Activated CD4-positive, alpha-beta T cell treated with anti-CD3 and anti-CD28 coated beads, Interleukin-2, amount 10 ng/mL, durations not matched to agents 24 days and 14 days (primary cell): Measurements from ENCODE around the gene ATR. TPM values are rescaled to one million over a fixed set of nuclear protein-coding genes. Genes with fewer than 3 reads are reported as not detected.
A peak's percentile ranks its signal among the peaks of the same experiment; 100 is the strongest.
"Not testable (repeated sequence)": the region's sequence is repeated elsewhere in the genome, so short reads cannot be mapped to it uniquely, and the experiment has no call there.

ENCODE experiments used
- DNase-seq: peaks from one replicate; pipeline ENCODE4 v3.0.0; 2022
- H3K27ac Mint-ChIP-seq: one replicate; pipeline ENCODE4 v1.8.0; 2022; ENCODE audit warnings: mild to moderate bottlenecking, mixed read lengths
- H3K27me3 Mint-ChIP-seq: one replicate; pipeline ENCODE4 v1.8.0; 2022; ENCODE audit warnings: mixed read lengths
- H3K36me3 Mint-ChIP-seq: one replicate; pipeline ENCODE4 v1.8.0; 2022; ENCODE audit warnings: low read depth, mild to moderate bottlenecking, mixed read lengths
- H3K4me1 Mint-ChIP-seq: one replicate; pipeline ENCODE4 v1.8.0; 2021; ENCODE audit warnings: mixed read lengths
- H3K4me3 Mint-ChIP-seq: one replicate; pipeline ENCODE4 v1.8.0; 2022; ENCODE audit warnings: mild to moderate bottlenecking, moderate library complexity, mixed read lengths
- H3K9me3 Mint-ChIP-seq: one replicate; pipeline ENCODE4 v1.8.0; 2021; ENCODE audit warnings: mixed read lengths
- intact Hi-C: fragments of 100-400 bp; cut with micrococcal nuclease; formaldehyde crosslinking; loops from one replicate; pipeline ENCODE4 v1.15.1; 2023
- total RNA-seq: library from RNA; stranded (reverse); gene quantifications from 2 replicates; pipeline ENCODE4 v1.2.3, GENCODE V29; 2022

Gene ATR
- total RNA-seq, 1 donor from 2014 or later: 35.0 TPM

DNA sequence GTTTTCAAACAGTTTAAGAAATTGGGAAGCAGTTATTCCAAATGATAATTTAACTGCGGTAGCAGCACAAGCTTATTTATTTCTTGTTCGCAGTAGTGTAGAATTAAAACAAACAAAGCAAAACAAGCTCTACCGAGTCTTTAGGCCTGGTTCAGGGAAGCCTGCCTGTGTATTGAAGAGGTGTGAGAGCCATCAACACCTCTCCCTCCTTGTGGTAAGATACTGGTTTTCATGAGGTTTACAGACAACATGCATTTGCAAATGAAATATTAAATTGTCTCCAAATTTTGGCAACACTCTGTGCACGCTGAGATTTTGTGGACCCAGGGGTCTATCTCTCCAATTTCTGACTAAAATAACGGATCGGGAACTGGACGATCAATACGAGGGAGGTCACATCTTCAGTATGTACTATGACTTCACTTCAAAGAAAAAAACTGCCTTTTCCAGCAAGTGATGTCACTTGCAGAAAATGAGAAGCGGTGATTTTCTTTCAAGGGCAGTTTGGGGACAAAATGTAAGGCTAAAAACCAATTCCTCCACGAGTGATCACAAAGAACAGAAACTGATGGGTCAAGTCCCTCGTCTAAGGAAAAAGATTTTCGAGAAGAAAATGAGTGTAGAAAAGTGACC, 721 bp downstream of the ATR start:
- Mint-ChIP-seq H3K4me3 (peak overlapping the region; percentile 99), H3K27me3 (peaks cover 8% of the 10 kb centered on the region), H3K9me3 (no peaks in the 10 kb centered on the region), H3K36me3 (peaks cover 15% of the 10 kb centered on the region), H3K4me1 (peaks cover 42% of the 10 kb centered on the region), H3K27ac (peak overlapping the region; percentile 99)
- intact Hi-C loops: loop anchor here (1.0 to 5.0 kb wide), 8 partner anchors 18 to 1394 kb away; partner anchors contain the start of genes DIPK2A, PLS1, TFDP2 and TRPC1
- DNase-seq: no peak

DNA sequence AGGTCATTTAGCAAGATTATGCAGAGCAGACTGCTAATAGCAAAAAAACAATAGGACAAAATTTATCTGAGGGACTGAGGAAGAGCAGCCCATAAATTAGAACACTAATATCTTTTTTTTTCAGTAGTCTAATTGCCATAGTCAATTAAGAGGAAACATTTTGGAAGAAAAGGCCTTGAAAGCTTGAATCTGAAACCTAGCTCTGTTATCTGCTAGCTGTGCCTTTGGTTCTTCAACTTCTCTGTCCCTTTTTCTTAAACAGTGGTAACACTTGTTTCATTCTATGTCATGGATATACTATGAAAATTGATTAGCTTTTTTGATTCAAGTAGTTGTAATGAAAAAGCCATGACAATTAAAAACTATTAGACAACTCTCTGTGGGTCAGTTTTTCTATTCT, 1.7 kb downstream of the ATR start:
- intact Hi-C loops: loop anchor here (5.0 kb wide), 2 partner anchors 429 to 1396 kb away; partner anchors contain the start of genes DIPK2A and TFDP2
- Mint-ChIP-seq H3K27me3 (peaks cover 5% of the 10 kb centered on the region), H3K4me1 (peaks cover 42% of the 10 kb centered on the region), H3K36me3 (peaks cover 18% of the 10 kb centered on the region), H3K4me3 (peak overlapping the region; percentile 99), H3K9me3 (no peaks in the 10 kb centered on the region), H3K27ac (peak overlapping the region; percentile 64)
- no peak for DNase-seq

DNA sequence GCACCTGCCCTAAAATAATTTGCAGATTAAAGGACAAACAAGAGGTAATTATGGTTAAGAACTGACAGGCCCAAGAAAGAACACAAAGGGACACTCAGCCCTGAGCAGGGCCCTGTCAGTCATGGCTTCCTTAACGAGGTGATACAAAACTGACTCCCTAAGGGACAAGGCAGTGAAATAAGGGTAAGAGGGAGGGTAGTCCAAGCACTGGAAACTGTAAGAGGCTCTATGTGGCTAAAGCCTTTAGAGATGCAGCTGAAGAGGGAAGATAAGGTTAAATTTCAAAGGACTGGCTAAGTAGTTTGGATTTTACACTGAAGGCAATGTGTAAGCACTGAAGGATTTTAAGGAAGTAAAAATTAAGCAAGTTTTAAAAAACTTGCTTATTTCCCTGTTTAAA, 3.9 kb downstream of the ATR start:
- Mint-ChIP-seq H3K4me1 (peaks cover 38% of the 10 kb centered on the region), H3K27ac (no peak overlapping the region), H3K4me3 (no peak overlapping the region), H3K27me3 (no peaks in the 10 kb centered on the region), H3K9me3 (no peaks in the 10 kb centered on the region), H3K36me3 (peaks cover 26% of the 10 kb centered on the region)
- intact Hi-C loops: loop anchor here (5.0 kb wide), 2 partner anchors 427 to 1398 kb away; partner anchors contain the start of genes DIPK2A and TFDP2
- DNase-seq: no peak

- peaks cover 34% of the 10 kb centered on the region for H3K4me1 Mint-ChIP-seq
- H3K9me3 Mint-ChIP-seq, DNase-seq, H3K27ac Mint-ChIP-seq, intact Hi-C loops, H3K4me3 Mint-ChIP-seq, H3K27me3 Mint-ChIP-seq: not testable (repeated sequence)
- H3K36me3 Mint-ChIP-seq: peaks cover 28% of the 10 kb centered on the region
These were observed 4.3 kb downstream of the ATR start for GRCh38 chr3:142574223-142574622.

- H3K4me3 Mint-ChIP-seq, intact Hi-C loops, H3K4me1 Mint-ChIP-seq, H3K27me3 Mint-ChIP-seq, H3K27ac Mint-ChIP-seq, H3K9me3 Mint-ChIP-seq, DNase-seq: not testable (repeated sequence)
- peaks cover 36% of the 10 kb centered on the region for H3K36me3 Mint-ChIP-seq
These were observed 9.1 kb downstream of the ATR start for GRCh38 chr3:142569422-142569821.

DNA sequence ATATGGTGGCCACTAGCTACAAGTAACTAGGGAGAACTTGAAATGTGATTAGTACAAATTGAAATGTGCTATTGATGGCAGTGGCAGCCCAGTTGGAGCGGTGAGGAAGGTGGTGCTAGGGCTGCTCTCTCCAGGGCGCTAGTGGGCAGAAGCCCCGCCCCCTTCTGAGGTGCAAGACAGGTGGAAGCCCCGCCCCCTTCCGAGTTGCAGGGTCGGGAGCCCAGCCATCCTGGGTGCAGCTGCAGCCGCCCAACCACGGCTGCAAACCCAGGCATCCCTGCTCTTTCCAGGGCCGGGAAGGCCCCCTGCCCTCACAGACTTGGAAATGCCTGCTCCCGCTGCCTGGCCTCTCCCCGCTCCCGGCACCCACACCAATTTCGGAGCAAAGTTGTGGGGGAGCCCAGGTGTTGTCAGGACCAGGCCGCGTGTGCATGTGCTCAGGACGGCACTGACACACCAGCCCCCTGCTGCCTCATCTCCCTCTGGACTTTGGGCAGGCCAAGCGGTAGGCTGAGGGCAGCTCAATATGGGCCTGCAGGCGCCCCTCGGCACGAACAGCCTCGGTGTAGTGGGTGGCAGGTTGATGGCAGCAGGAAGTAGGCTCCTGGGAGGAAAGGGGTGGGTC, 10.0 kb downstream of the ATR start:
- H3K27ac Mint-ChIP-seq: no peak overlapping the region
- intact Hi-C loops: no loop called here
- peaks cover 38% of the 10 kb centered on the region for H3K36me3 Mint-ChIP-seq
- peaks cover 5% of the 10 kb centered on the region for H3K4me1 Mint-ChIP-seq
- no peak for DNase-seq
- no peaks in the 10 kb centered on the region for H3K9me3 Mint-ChIP-seq
- no peaks in the 10 kb centered on the region for H3K27me3 Mint-ChIP-seq
- no peak overlapping the region for H3K4me3 Mint-ChIP-seq

DNA sequence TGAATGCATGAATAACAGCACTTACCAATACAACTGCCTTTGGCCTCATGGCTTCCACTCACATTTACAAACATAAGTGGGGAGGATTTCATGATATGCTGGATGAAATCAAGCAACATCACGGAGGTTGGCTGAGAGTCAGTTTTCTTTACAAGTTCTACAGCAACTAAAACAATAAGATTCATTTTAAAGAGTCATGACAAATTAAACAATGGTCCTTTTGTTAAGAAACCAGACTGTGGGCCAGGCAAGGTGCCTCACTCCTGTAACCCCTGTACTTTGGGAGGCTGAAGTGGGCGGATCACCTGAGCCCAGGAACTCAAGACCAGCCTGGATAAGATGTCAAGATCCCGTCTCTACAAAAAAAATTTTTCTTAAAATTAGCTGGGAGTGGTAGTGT, 12.4 kb downstream of the ATR start:
- intact Hi-C loops: no loop called here
- H3K36me3 Mint-ChIP-seq: peaks cover 45% of the 10 kb centered on the region
- no peak overlapping the region for H3K27ac Mint-ChIP-seq
- DNase-seq: no peak
- no peaks in the 10 kb centered on the region for H3K27me3 Mint-ChIP-seq
- no peak overlapping the region for H3K4me3 Mint-ChIP-seq
- H3K4me1 Mint-ChIP-seq: peaks cover 6% of the 10 kb centered on the region
- H3K9me3 Mint-ChIP-seq: no peaks in the 10 kb centered on the region

GRCh38 chr3:142563496-142563997, 15.0 kb downstream of the ATR start:
- DNase-seq: no peak
- H3K4me1 Mint-ChIP-seq: peaks cover 6% of the 10 kb centered on the region
- H3K36me3 Mint-ChIP-seq: peaks cover 44% of the 10 kb centered on the region
- intact Hi-C loops: no loop called here
- H3K4me3 Mint-ChIP-seq: no peak overlapping the region
- H3K9me3 Mint-ChIP-seq: no peaks in the 10 kb centered on the region
- peak overlapping the region; percentile 5 for H3K27ac Mint-ChIP-seq
- no peaks in the 10 kb centered on the region for H3K27me3 Mint-ChIP-seq

GRCh38 chr3:142560118-142560517, 18.4 kb downstream of the ATR start:
- Mint-ChIP-seq H3K4me3 (no peak overlapping the region), H3K27ac (no peak overlapping the region), H3K36me3 (peaks cover 43% of the 10 kb centered on the region), H3K27me3 (no peaks in the 10 kb centered on the region), H3K9me3 (no peaks in the 10 kb centered on the region), H3K4me1 (peaks cover 5% of the 10 kb centered on the region)
- no peak for DNase-seq
- intact Hi-C loops: no loop called here

- Mint-ChIP-seq H3K36me3 (peaks cover 54% of the 10 kb centered on the region), H3K27ac (no peak overlapping the region), H3K27me3 (no peaks in the 10 kb centered on the region), H3K4me1 (no peaks in the 10 kb centered on the region), H3K4me3 (no peak overlapping the region), H3K9me3 (peaks cover 10% of the 10 kb centered on the region)
- DNase-seq: no peak
- intact Hi-C loops: no loop called here
These were observed 24.8 kb downstream of the ATR start for GRCh38 chr3:142553741-142554140.

GRCh38 chr3:142552579-142552978, 26.0 kb downstream of the ATR start:
- H3K4me3 Mint-ChIP-seq, H3K27me3 Mint-ChIP-seq, DNase-seq, H3K27ac Mint-ChIP-seq, intact Hi-C loops, H3K4me1 Mint-ChIP-seq: not testable (repeated sequence)
- Mint-ChIP-seq H3K9me3 (peaks cover 10% of the 10 kb centered on the region), H3K36me3 (peaks cover 58% of the 10 kb centered on the region)

- intact Hi-C loops: no loop called here
- H3K27me3 Mint-ChIP-seq: no peaks in the 10 kb centered on the region
- peaks cover 10% of the 10 kb centered on the region for H3K9me3 Mint-ChIP-seq
- H3K36me3 Mint-ChIP-seq: peaks cover 46% of the 10 kb centered on the region
- no peak overlapping the region for H3K27ac Mint-ChIP-seq
- H3K4me3 Mint-ChIP-seq: no peak overlapping the region
- no peaks in the 10 kb centered on the region for H3K4me1 Mint-ChIP-seq
- no peak for DNase-seq
These were observed 28.5 kb downstream of the ATR start for GRCh38 chr3:142549986-142550385.

DNA sequence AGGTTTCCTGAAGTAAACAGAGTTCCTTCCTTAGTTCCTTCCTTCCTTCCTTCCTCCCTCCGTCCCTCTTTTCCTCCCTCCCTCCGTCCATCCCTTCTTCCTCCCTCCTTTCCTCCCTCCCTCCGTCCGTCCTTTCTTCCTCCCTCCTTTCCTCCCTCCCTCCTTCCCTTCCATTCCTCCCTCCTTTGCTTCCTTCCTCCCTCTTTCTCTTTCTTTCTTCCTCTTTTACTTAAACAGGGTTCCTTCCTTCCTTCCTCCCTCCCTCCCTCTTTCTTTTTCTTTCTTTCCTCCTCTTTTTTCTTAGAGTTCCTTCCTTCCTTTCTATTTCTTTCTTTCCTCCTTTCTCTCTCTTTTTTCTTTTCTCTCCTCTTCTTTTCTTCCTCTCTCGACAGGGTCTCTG, 35.2 kb downstream of the ATR start:
- intact Hi-C loops: no loop called here
- H3K4me1 Mint-ChIP-seq: no peaks in the 10 kb centered on the region
- H3K4me3 Mint-ChIP-seq: no peak overlapping the region
- H3K27me3 Mint-ChIP-seq: no peaks in the 10 kb centered on the region
- DNase-seq: no peak
- peak overlapping the region; percentile 21 for H3K27ac Mint-ChIP-seq
- H3K9me3 Mint-ChIP-seq: no peaks in the 10 kb centered on the region
- H3K36me3 Mint-ChIP-seq: peaks cover 26% of the 10 kb centered on the region

DNA sequence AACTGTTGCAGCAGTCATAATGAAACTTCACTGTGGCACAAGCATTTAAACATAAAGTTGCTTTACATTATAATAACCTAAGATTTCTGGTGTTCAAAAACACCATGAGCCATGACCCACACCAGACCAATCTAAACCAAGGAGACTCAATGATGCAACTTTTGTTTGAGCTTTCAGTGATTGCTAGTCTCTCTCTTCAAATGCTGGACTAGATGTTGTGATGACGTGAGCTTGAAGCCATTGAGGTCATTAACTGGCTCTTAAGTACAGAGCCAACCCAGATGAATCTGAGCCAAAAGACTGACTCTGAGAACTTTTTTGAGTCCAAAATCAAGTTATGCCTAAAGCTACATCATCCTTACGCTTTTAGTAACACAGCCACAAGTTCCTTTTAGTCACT, 36.5 kb downstream of the ATR start:
- Mint-ChIP-seq H3K4me1 (no peaks in the 10 kb centered on the region), H3K27me3 (no peaks in the 10 kb centered on the region), H3K36me3 (peaks cover 23% of the 10 kb centered on the region), H3K9me3 (no peaks in the 10 kb centered on the region), H3K27ac (no peak overlapping the region), H3K4me3 (no peak overlapping the region)
- intact Hi-C loops: no loop called here
- DNase-seq: no peak
